GM21529 (cell line): ENCODE results near the gene SAP30BP.
A peak's percentile ranks its signal among the peaks of the same experiment; 100 is the strongest.

ENCODE experiments used
- ATAC-seq: cut with Tn5 transposase; IDR thresholded peaks from one replicate; pipeline ENCODE4 v1.9.1; 2021; ENCODE audit not compliant: unreplicated experiment

SAP30BP gene

GRCh38 chr17:75737133-75737962 lies 70.2 kb downstream of the SAP30BP start:
- ATAC-seq, result no peak

- ATAC-seq, result no peak
These were observed 71.2 kb downstream of the SAP30BP start for GRCh38 chr17:75738218-75738802.

- no peak for ATAC-seq
These were observed 72.0 kb downstream of the SAP30BP start for GRCh38 chr17:75739174-75739573.

GRCh38 chr17:75739801-75740200 lies 72.7 kb downstream of the SAP30BP start:
- no peak for ATAC-seq

- no peak for ATAC-seq
These were observed 73.1 kb downstream of the SAP30BP start for GRCh38 chr17:75740215-75740614.

GRCh38 chr17:75740631-75741077 lies 73.5 kb downstream of the SAP30BP start:
- ATAC-seq, result no peak

- no peak for ATAC-seq
These were observed 75.2 kb downstream of the SAP30BP start for GRCh38 chr17:75742337-75742736.

- no peak for ATAC-seq
These were observed 76.6 kb downstream of the SAP30BP start for GRCh38 chr17:75743625-75744206.

GRCh38 chr17:75748706-75749105 lies 81.6 kb downstream of the SAP30BP start:
- no peak for ATAC-seq

GRCh38 chr17:75749545-75750389 lies 82.6 kb downstream of the SAP30BP start:
- peak; percentile 45 for ATAC-seq

- ATAC-seq, result no peak
These were observed 83.7 kb downstream of the SAP30BP start for GRCh38 chr17:75750661-75751423.

- ATAC-seq, result no peak
These were observed 84.7 kb downstream of the SAP30BP start for GRCh38 chr17:75751676-75752404.

- no peak for ATAC-seq
These were observed 85.2 kb downstream of the SAP30BP start for GRCh38 chr17:75752405-75752709.

GRCh38 chr17:75752802-75753513 lies 85.8 kb downstream of the SAP30BP start:
- ATAC-seq, result no peak

GRCh38 chr17:75753514-75754377 lies 86.6 kb downstream of the SAP30BP start:
- peak; percentile 56 for ATAC-seq

- ATAC-seq, result no peak
These were observed 87.5 kb downstream of the SAP30BP start for GRCh38 chr17:75754378-75755204.

GRCh38 chr17:75755205-75755901 lies 88.2 kb downstream of the SAP30BP start:
- no peak for ATAC-seq
